ENCODE measurements around the gene RRM2.

Gene RRM2

DNA sequence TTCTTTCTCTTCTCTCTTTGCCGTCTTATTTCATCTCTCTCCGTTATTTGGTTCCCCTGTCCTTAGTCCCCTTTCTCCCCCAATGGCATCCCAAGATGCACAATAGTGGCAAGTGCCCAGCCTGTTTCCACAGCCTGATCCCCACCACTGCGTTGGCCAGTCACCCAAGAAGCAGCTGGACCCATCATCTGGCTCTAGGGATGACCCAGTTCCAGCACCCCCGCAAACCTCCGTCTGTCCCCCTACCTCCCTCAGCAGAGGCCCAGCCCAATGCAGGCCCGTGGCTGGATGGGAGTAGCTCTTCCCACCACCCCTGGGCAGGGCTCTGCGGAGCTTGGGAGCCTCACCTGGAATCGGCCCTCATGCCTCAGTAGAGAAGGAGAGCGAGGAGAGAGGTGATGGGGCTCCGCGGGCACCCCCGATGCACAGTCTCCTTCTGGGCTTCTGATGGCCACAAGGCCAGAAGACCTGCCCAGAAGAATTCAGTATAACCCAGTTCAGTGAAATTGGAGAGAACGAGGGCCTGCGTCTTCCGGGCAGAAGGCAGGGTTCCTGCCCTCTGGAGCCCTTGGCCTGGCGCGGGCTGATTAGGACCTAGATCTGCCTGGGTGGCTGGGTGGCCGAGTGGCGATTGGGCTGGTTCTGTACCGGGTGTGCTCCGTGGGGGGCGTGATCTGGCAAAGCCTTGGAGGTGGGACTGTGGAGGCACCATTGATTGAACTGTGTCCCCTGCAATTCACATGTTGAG lies 50.9 kb downstream of the RRM2 start:
- DNase-seq, result no peak

GRCh38 chr2:10174173-10174572 lies 51.6 kb downstream of the RRM2 start:
- no peak for DNase-seq

DNA sequence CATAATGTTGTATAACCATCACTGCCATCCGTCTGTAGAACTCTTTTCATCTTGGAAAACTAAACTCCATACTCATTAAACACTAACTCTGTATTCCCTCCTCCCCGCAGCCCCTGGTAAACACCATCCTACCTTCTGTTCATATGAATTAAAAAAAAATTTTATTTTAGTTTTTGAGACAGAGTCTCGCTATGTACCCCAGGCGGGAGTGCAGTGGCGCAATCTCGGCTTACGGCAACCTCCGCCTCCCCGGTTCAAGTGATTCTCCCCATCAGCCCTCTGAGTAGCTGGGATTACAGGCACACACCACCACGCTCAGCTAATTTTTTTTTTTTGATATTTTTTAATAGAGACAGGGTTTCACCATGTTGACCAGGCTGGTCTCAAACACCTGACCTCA lies 52.9 kb downstream of the RRM2 start:
- DNase-seq, result no peak

DNA sequence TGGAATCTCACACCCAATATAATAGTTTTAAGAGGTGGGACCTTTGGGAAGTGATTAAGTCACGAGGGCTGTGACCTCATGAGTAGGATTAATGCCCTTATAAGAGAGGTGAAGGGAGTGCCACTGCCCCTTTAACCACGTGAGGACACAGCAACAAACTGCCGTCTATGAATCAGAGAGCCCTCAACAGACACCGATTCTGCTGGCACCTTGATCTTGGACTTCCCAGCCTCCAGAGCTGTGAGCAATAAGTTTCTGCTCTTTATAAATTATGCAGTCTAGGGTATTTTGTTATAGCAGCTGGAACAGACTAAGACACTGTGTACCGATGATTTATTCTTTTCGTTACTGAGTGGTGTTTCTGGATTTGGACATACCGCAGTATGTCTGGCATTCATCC lies 56.2 kb downstream of the RRM2 start:
- no peak for DNase-seq

DNA sequence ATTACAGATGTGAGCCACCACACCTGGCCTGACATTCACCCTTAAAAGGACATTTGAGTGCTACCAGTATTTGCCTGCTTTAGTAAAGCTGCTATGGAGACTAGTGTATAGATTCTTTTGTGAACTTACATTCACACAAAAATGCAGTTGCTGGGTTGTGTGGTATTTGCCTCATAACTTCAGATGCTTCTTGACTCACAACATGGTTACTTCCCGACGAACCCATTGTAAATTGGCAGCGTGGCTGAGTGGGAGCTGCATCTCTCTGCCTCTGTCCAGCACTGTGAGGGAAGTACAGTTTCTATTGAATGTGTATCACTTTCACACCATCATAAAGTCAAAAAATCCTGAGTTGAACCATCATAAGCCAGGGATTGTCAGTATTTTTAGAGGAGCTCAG lies 56.9 kb downstream of the RRM2 start:
- DNase-seq, result no peak

DNA sequence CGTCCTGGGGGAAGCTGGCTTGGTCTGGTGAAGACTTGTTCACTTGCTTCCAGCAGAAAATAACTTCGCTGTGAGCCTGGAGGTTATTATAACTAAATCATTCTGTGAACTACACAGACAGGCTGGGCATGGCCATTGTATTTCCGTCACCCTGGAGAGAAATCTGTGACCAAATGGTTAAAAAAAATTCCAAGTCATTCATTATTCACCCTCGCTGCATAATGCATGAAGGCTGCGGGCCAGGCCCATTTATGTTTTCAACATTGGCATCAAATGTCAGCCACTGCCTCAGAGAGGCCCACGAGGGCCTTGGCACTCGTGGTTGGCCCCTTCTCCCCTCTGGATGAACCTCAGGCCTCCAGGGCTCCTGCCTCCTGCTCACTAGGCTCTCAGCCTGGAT lies 57.7 kb downstream of the RRM2 start:
- no peak for DNase-seq
